GM23248 (cell line): ENCODE data around the gene SEC61B.

Experiments used
- EZH2 ChIP-seq: fragments of 200-600 bp; sonication (generic); IDR thresholded peaks from 2 replicates; pipeline ENCODE4 v1.6.1; 2018; ENCODE audit warnings: antibody characterized with exemption, mild to moderate bottlenecking; ENCODE audit not compliant: insufficient read depth, poor library complexity, severe bottlenecking
- EZH2phosphoT487 ChIP-seq: fragments of 200-600 bp; sonication (generic); IDR thresholded peaks from 2 replicates; pipeline ENCODE4 v1.6.1; 2018; ENCODE audit warnings: antibody characterized with exemption, moderate library complexity, mild to moderate bottlenecking, low read depth; ENCODE audit not compliant: insufficient read depth

DNA sequence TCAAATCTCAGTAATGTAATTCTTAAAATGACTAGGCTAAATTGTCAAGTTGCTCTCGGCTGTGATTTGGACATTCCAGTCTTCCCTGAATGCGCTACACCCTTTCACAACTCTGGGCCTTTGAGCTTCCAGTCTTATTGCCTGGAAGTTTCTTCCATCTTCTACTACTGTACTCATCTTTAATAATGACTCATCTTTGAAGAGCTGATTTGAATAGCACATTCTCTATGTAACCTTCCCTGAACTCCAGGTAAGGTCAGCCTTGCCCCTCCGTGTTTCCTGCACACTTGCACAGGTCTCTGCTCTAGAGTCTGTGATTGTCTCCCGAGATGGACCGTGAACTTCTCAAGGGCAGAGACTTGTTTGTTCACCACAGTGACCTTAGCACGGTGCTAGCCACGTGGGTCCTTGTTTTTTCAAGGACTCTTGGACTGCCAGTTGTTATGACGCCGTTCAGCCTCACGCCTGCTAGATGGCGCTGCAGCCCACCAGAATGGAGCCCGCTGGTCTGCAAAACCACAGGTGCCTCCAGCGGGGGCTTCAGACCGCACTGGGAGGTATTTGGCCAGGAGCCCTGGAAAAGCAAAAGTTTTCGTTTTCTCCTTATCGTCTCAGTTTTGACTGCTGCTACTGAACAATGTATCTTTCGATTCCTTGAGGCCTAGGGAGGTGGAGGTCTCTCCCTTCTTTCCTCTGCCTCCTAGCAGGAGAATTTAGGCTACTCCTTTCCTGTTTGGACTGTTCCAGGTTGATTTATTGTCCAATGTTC is 44.4 kb downstream of the SEC61B start:
- no peak for TF ChIP-seq EZH2
- no peak for TF ChIP-seq EZH2phosphoT487
